PFSK-1 (cell line): ENCODE measurements around the gene SLC16A9.

ENCODE experiments used
- FOXP2 ChIP-seq: optimal IDR thresholded peaks from 2 replicates; pipeline ENCODE3; 2011; ENCODE audit warnings: borderline replicate concordance, control low read depth, inconsistent platforms; ENCODE audit not compliant: insufficient read depth; ENCODE audit errors: extremely low read length, extremely low read depth
- POLR2AphosphoS5 ChIP-seq: IDR thresholded peaks from 2 replicates; pipeline ENCODE4 v1.6.1; 2012; ENCODE audit warnings: low read depth, mild to moderate bottlenecking, control low read depth, low read length, moderate library complexity
- REST ChIP-seq, 2 experiments: IDR thresholded peaks; 2 replicates each; pipeline versions ENCODE4 v1.6.1 to v1.8.0; 2011 to 2012; ENCODE audit warnings: low read depth in 2 of 2, low read length in 2 of 2, control low read depth in 1 of 2, inconsistent platforms in 1 of 2, mild to moderate bottlenecking in 1 of 2, moderate library complexity in 1 of 2; ENCODE audit not compliant: insufficient read depth in 1 of 2
- SIN3A ChIP-seq: IDR thresholded peaks from 2 replicates; pipeline ENCODE4 v1.6.1; 2012; ENCODE audit warnings: mild to moderate bottlenecking, low read length, moderate library complexity, borderline replicate concordance; ENCODE audit not compliant: insufficient read depth
- TAF1 ChIP-seq: IDR thresholded peaks from 2 replicates; pipeline ENCODE4 v1.6.1; 2012; ENCODE audit warnings: low read length, control low read depth, borderline replicate concordance; ENCODE audit not compliant: insufficient read depth

- TF ChIP-seq SIN3A: no peak
- no peak for TF ChIP-seq POLR2AphosphoS5
- TF ChIP-seq TAF1: no peak
- no peak for TF ChIP-seq REST (IDR thresholded peaks at IDR 0.05; ENCODE audit: insufficient read depth in 1 of 2, low read depth in 2 of 2, low read length in 2 of 2)
- no peak for TF ChIP-seq FOXP2
These were observed 10.7 kb upstream of the SLC16A9 start for GRCh38 chr10:59720377-59720776.
